WTC11 (cell line): Measurements from ENCODE around the gene USP47. TPM values are rescaled to one million over a fixed set of nuclear protein-coding genes. Genes with fewer than 3 reads are reported as not detected.

ENCODE experiments used
- ATAC-seq: fragments of 200-7000 bp; cut with Tn5 transposase; 2 replicates; pipeline ENCODE4 v1.10.0; 2021; ENCODE audit warnings: mild to moderate bottlenecking, moderate library complexity
- CTCF ChIA-PET: fragments of 300-600 bp; sonication (Branson Sonifier 250); formaldehyde crosslinking; loops from one replicate; lab custom pipeline; 2021; ENCODE audit warnings: antibody characterized with exemption; lab: Charles Lee
- POLR2A ChIA-PET: fragments of 350-600 bp; sonication (Branson Sonifier 250); formaldehyde crosslinking; loops from one replicate; lab custom pipeline; 2021; ENCODE audit warnings: antibody characterized with exemption; lab: Charles Lee
- DNase-seq: peaks from one replicate; pipeline ENCODE4 v3.0.0; 2021; ENCODE audit warnings: low spot score
- H3K27ac Mint-ChIP-seq: 2 replicates; pipeline ENCODE4 v1.8.0; 2021; ENCODE audit warnings: mixed read lengths
- H3K27me3 Mint-ChIP-seq: 2 replicates; pipeline ENCODE4 v1.8.0; 2021; ENCODE audit warnings: low read depth, mild to moderate bottlenecking, moderate library complexity, mixed read lengths
- H3K36me3 Mint-ChIP-seq: 2 replicates; pipeline ENCODE4 v1.8.0; 2021; ENCODE audit warnings: mixed read lengths
- H3K4me1 Mint-ChIP-seq: 2 replicates; pipeline ENCODE4 v1.8.0; 2022; ENCODE audit warnings: mixed read lengths
- H3K4me3 Mint-ChIP-seq: 2 replicates; pipeline ENCODE4 v1.8.0; 2021; ENCODE audit warnings: mild to moderate bottlenecking, moderate library complexity, mixed read lengths
- H3K9me3 Mint-ChIP-seq: 2 replicates; pipeline ENCODE4 v1.8.0; 2021; ENCODE audit warnings: mixed read lengths
- AR ChIP-seq: fragments of 250-450 bp; sonication (Bioruptor Pico); IDR thresholded peaks from 2 replicates; pipeline ENCODE4 v1.9.0; 2021; ENCODE audit warnings: mild to moderate bottlenecking
- CBFB ChIP-seq: sonication (generic); formaldehyde crosslinking; IDR thresholded peaks from 2 replicates; pipeline ENCODE4 v1.8.1; 2022; ENCODE audit warnings: mild to moderate bottlenecking, low read depth, missing genetic modification reagents
- CREB1 ChIP-seq: sonication (generic); formaldehyde crosslinking; IDR thresholded peaks from 2 replicates; pipeline ENCODE4 v1.8.0; 2023; ENCODE audit warnings: mild to moderate bottlenecking, missing genetic modification reagents
- E2F5 ChIP-seq: sonication (generic); formaldehyde crosslinking; IDR thresholded peaks from 2 replicates; pipeline ENCODE4 v1.8.1; 2022; ENCODE audit warnings: mild to moderate bottlenecking, moderate library complexity, missing genetic modification reagents
- EMX1 ChIP-seq: fragments of 250-450 bp; sonication (Bioruptor Pico); IDR thresholded peaks from 2 replicates; pipeline ENCODE4 v1.8.0; 2021; ENCODE audit warnings: mild to moderate bottlenecking
- FOXJ3 ChIP-seq: sonication (generic); formaldehyde crosslinking; IDR thresholded peaks from 2 replicates; pipeline ENCODE4 v1.9.0; 2021; ENCODE audit warnings: missing genetic modification reagents, mild to moderate bottlenecking, borderline replicate concordance
- GTF2I ChIP-seq: fragments of 250-450 bp; sonication (Bioruptor Pico); conservative IDR thresholded peaks from 2 replicates; pipeline ENCODE4 v1.4.0; 2021; ENCODE audit warnings: mild to moderate bottlenecking
- NR3C1 ChIP-seq: sonication (generic); formaldehyde crosslinking; conservative IDR thresholded peaks from 2 replicates; pipeline ENCODE4 v1.8.1; 2023; ENCODE audit warnings: low read depth, mild to moderate bottlenecking, missing genetic modification reagents
- PRDM15 ChIP-seq: sonication (generic); formaldehyde crosslinking; IDR thresholded peaks from 2 replicates; pipeline ENCODE4 v1.8.0; 2022; ENCODE audit warnings: missing genetic modification reagents
- TEAD1 ChIP-seq: sonication (generic); formaldehyde crosslinking; IDR thresholded peaks from 2 replicates; pipeline ENCODE4 v1.8.0; 2022; ENCODE audit warnings: mild to moderate bottlenecking, missing genetic modification reagents
- USF2 ChIP-seq: sonication (generic); formaldehyde crosslinking; IDR thresholded peaks from 2 replicates; pipeline ENCODE4 v1.8.1; 2023; ENCODE audit warnings: mild to moderate bottlenecking, missing genetic modification reagents, moderate library complexity
- ZNF138 ChIP-seq: sonication (generic); formaldehyde crosslinking; conservative IDR thresholded peaks from 2 replicates; pipeline ENCODE4 v1.8.1; 2022; ENCODE audit warnings: mild to moderate bottlenecking, moderate library complexity, missing genetic modification reagents
- ZNF396 ChIP-seq: fragments of 250-450 bp; sonication (Bioruptor Pico); IDR thresholded peaks from 2 replicates; pipeline ENCODE4 v1.8.0; 2021; ENCODE audit warnings: mild to moderate bottlenecking, moderate library complexity, borderline replicate concordance
- ZNF532 ChIP-seq: fragments of 250-450 bp; sonication (Bioruptor Pico); IDR thresholded peaks from 2 replicates; pipeline ENCODE4 v1.9.0; 2021; ENCODE audit warnings: mild to moderate bottlenecking, borderline replicate concordance
- total RNA-seq: library from RNA; stranded (reverse); gene quantifications from 3 replicates; pipeline ENCODE4 v1.2.3, GENCODE V29; 2021
- TF ChIP-seq, protein P1 (sequence below): fragments of 250-450 bp; sonication (Bioruptor Pico); IDR thresholded peaks from 2 replicates; pipeline ENCODE4 v1.9.0; 2021; ENCODE audit warnings: mild to moderate bottlenecking

The USP47 gene
- total RNA-seq, 1 experiment from 2014 or later, result 19.7 TPM

DNA sequence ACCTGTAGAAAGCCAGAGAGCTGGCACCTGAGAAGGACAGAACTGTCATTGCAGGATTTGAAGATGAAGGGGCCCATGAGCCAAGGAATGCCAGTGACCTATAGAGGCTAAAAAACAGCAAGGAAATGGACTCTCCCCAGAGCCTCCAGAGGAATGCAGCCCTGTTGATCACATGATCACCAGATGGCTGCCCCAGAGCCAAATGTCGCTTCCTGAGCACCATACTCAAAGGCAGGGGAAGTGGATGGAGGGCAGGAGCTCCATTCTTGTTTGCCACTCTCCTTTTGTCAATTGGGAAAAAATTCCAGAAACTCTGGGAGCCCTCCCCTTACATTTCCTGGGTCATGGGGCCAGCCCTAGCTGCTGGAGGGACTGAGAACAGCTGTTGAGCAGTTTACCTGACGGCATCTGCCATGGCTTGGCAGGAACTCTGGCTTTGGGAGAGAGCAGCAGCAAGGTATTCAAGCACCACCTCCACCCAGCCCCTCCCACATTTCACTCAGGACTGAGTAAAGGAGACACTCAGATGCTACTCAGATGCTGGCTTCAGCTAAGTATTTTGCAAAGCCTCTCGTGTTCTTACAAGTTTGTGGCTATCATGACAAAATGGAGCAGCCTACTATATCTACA, 119.7 kb downstream of the USP47 start:
- H3K9me3 Mint-ChIP-seq, result 0 out of 2 replicates have a peak, but pooled peaks cover 4% of the 10 kb centered on the region
- ChIA-PET POLR2A (interaction anchor here (0.8 kb wide), 1 partner anchor 43 kb away, joined by 3 read pairs; no protein-coding TSS in a partner anchor), CTCF (interaction anchor here (1.0 to 1.2 kb wide), 2 partner anchors 30 kb away, joined by 4 to 7 read pairs; no protein-coding TSS in a partner anchor)
- no peaks in the 10 kb centered on the region; the same call in 1 of the 2 replicates for H3K27me3 Mint-ChIP-seq
- H3K4me3 Mint-ChIP-seq, result no peak overlapping the region
- H3K27ac Mint-ChIP-seq, result no peak overlapping the region
- TF ChIP-seq, protein P1, sequence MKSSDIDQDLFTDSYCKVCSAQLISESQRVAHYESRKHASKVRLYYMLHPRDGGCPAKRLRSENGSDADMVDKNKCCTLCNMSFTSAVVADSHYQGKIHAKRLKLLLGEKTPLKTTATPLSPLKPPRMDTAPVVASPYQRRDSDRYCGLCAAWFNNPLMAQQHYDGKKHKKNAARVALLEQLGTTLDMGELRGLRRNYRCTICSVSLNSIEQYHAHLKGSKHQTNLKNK, result no peak
- TF ChIP-seq USF2 (CRISPR knock-in tag), result peak; percentile 52
- no peak for TF ChIP-seq CREB1 (CRISPR knock-in tag)
- no peak for TF ChIP-seq ZNF138 (CRISPR knock-in tag)
- no peak for TF ChIP-seq TEAD1 (CRISPR knock-in tag)
- no peak for TF ChIP-seq GTF2I
- TF ChIP-seq EMX1 (CRISPR knock-in tag), result 0 out of 2 replicates have a peak, but pooled peaks have one; percentile 25
- TF ChIP-seq FOXJ3 (CRISPR knock-in tag), result no peak
- TF ChIP-seq AR (CRISPR knock-in tag), result peak; percentile 44; the same call in 1 of the 2 replicates
- TF ChIP-seq NR3C1 (CRISPR knock-in tag), result no peak
- TF ChIP-seq PRDM15, result no peak
- TF ChIP-seq CBFB (CRISPR knock-in tag), result no peak
- no peak for TF ChIP-seq ZNF396
- no peak for TF ChIP-seq ZNF532 (CRISPR knock-in tag)
- TF ChIP-seq E2F5, result no peak
- no peak for DNase-seq
- peaks cover 6% of the 10 kb centered on the region for H3K36me3 Mint-ChIP-seq
- ATAC-seq, result no peak; the same call in 1 of the 2 replicates
- H3K4me1 Mint-ChIP-seq, result peaks cover 11% of the 10 kb centered on the region
